Stimulated activated CD4-positive, alpha-beta T cell treated with anti-CD3 and anti-CD28 coated beads, Interleukin-2, amount 100 ng/mL, for 24 hours (primary cell): Measurements from ENCODE around the gene CARD14.
"Not testable (repeated sequence)": the region's sequence is repeated elsewhere in the genome, so short reads cannot be mapped to it uniquely, and the experiment has no call there.

ENCODE experiments used
- DNase-seq, 2 donors: peaks; one replicate each; pipeline ENCODE4 v3.0.0-alpha.2; 2020

CARD14 gene

GRCh38 chr17:80228477-80228876 is 58.6 kb downstream of the CARD14 start:
- no peak for DNase-seq

DNA sequence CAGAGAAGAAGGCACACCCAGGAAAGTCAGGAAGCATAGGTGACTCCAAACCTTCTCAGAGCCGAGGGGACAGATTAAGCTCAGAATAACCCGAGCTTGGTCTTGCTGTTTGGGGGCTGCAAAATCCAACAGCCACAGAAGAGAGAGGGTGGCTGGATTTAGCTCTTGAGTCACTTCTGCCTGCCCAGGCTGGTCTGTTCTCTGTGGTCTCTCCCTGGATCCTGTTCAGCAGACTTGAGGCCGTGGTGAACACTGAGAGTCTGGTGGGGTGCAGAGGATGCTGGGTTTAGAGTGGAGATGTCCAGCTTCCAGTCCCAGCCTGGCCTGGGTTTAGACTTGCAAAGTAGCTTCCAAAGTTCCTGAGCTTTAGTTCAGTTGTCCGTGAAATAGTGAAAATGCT is 59.2 kb downstream of the CARD14 start:
- no peak for DNase-seq

DNA sequence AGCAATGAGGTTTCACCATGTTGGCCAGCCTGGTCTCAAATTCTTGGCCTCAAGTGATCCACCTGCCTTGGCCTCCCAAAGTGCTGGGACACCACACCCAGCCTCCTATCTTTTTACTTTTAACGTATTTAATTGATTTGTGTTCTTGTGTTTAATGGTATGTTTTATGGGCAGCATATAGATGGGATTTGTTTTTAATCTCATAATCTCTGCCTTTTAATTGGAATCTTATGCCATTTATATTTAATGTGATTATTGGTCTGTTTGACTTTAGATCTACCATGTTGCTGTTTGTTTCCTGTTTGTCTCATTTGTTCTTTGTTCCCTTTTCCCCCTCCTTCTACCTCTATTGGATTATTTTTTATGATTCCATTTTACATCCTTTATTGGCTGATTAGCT is 62.6 kb downstream of the CARD14 start:
- no peak for DNase-seq

DNA sequence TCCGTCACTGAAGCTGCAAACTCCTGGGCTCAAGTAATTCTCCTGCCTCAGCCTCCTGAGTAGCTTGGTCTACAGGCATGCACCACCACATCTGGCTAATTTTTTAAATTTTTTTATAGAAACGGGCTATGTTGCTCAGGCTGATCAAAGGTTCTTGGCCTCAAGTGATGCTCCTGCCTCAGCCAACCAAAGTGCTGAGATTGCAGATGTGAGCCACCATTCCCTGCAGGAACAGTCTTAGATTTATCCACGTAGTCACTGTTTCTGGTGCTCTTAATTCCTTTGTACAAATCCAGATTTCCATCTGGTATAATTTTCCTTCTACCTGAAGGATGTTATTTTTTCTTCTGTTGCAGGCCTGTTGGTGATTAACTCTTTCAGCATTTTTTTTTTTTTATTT is 63.4 kb downstream of the CARD14 start:
- DNase-seq, result no peak

DNA sequence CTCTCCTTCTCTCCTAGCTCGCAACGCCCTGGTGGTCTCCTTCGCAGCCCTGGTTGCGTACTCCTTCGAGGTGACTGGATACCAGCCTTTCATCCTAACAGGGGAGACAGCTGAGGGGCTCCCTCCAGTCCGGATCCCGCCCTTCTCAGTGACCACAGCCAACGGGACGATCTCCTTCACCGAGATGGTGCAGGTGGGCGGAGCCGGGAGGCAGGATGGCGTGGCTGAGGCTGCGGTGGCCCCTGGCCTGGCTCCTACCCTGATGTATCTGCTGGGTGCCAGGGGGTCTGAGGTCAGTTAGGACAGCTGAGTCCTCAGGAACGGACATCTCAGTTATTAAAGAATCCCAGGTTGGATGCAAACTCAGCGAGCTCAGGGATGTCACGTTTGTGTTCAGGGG is 67.1 kb downstream of the CARD14 start:
- no peak for DNase-seq

- DNase-seq, result no peak
These were observed 67.6 kb downstream of the CARD14 start for GRCh38 chr17:80237386-80237785.

DNA sequence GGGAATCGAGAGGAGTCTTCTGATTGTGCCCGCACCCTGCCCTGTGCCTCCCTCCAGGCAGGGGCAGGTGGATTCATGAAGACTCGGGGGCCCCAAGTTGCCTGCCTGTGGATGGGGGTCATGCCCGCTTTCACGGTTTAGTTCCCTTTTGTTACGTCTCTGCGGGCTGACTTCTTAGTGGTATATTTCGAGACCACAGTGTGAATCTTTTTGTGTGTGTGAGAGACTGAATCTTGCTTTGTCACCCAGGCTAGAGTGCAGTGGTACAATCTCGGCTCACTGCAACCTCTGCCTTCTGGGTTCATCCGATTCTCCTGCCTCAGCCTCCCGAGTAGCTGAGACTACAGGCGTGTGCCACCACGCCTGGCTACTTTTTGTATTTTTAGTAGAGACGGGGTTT is 72.7 kb downstream of the CARD14 start:
- DNase-seq, result no peak

GRCh38 chr17:80243526-80244433 is 74.0 kb downstream of the CARD14 start:
- no peak for DNase-seq

- DNase-seq, result not testable (repeated sequence)
These were observed 74.6 kb downstream of the CARD14 start for GRCh38 chr17:80244448-80244847.

GRCh38 chr17:80244871-80245509 is 75.2 kb downstream of the CARD14 start:
- DNase-seq, result no peak

GRCh38 chr17:80245566-80246265 is 75.9 kb downstream of the CARD14 start:
- no peak for DNase-seq

DNA sequence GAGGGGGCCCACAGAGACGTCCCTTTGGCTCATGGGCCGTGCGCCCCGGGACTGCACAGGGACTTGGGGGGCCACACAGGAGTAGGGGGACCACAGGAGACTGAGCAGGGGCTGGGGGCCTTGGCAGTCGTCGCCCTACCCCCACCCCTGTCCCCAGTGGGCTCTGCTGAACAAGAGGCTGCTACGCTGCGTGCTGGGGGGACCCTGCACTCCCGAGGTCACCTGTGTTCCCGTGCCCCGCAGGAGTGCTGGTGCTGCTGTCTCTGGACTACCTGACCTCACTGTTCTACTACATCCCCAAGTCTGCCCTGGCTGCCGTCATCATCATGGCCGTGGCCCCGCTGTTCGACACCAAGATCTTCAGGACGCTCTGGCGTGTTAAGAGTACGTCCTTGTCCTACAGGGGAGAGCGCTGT is 76.4 kb downstream of the CARD14 start:
- no peak for DNase-seq

- no peak for DNase-seq
These were observed 76.9 kb downstream of the CARD14 start for GRCh38 chr17:80246726-80247125.

DNA sequence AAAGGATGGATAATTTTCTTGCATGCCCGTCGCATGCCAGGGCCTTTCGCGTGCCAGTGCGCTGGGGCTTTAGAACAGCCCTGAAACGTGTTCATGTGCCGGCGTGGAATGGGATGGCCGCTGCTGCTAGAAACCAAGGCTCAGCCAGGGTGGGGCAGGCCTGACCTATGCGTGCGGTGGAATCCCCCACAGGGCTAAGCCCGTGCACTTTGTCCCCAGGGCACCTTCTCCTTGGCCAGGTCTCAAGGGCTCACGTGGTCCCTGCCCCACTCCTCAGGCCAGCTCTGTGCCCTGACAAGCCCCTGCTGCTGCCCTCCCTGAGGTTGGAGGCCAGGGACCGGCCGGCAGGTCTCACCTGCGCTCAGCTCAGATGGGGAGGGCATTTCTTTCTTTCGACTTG is 77.7 kb downstream of the CARD14 start:
- no peak for DNase-seq

GRCh38 chr17:80248001-80248893 is 78.4 kb downstream of the CARD14 start:
- no peak for DNase-seq

- DNase-seq, result no peak
These were observed 79.3 kb downstream of the CARD14 start for GRCh38 chr17:80248894-80249710.

- no peak for DNase-seq
These were observed 82.1 kb downstream of the CARD14 start for GRCh38 chr17:80251966-80252365.

- DNase-seq, result peak; percentile 88 to 89
These were observed 83.0 kb downstream of the CARD14 start for GRCh38 chr17:80252871-80253270.

GRCh38 chr17:80253631-80254395 is 84.0 kb downstream of the CARD14 start:
- no peak for DNase-seq

GRCh38 chr17:80254396-80255251 is 84.8 kb downstream of the CARD14 start:
- peak; percentile 60 to 71 for DNase-seq
